ENCODE results near the gene GRAMD2B. TPM values are rescaled to one million over a fixed set of nuclear protein-coding genes. Genes with fewer than 3 reads are reported as not detected.

GRAMD2B gene
- total and polyA plus RNA-seq, 2 of the 8 experiments (the other 6 are each of a cell fraction or from before 2014, with no cell fraction given) = 6.4 to 9.4 TPM

DNA sequence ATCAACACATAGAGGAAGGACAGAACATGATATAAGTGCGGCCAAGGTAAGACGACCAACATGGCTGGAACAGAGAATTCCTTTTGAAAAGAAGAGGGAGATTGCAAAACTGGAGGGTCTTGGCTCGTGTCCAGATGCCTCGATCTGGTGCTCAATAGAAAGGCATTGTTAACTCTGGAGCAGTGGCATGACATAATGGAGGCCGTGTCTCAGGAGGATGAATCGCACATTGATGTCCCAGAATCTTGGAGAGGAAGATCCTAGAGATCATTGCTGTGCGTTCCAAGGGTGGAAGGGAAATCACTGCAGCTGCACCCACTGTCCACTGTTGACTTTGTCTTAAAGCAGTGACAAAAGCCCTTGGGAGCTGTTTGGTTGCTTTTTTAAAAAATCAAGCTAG is 30.9 kb downstream of the GRAMD2B start:
- Histone ChIP-seq H4K91ac (replicated peaks; ENCODE audit: insufficient read length, low read length) (no peak overlapping the region), H3K9me3 (ENCODE audit: insufficient read depth in 2 of 2, low read depth in 1 of 2, low read length in 1 of 2) (no peaks in the 10 kb centered on the region), H4K5ac (ENCODE audit: insufficient read length, low read depth, low read length) (no peak overlapping the region), H3K14ac (ENCODE audit: insufficient read length) (no peak overlapping the region), H3K79me1 (ENCODE audit: low read depth, low read length) (peaks cover 3% of the 10 kb centered on the region; the same call in 1 of the 2 replicates), H3K4ac (replicated peaks; ENCODE audit: insufficient read length, low read depth, low read length) (no peak overlapping the region), H2BK120ac (replicated peaks; ENCODE audit: low read depth, low read length) (no peak overlapping the region), H2AK5ac (ENCODE audit: low read depth, low read length) (no peak overlapping the region), H3K4me2 (ENCODE audit: insufficient read depth in 1 of 2, low read depth in 2 of 2, low read length in 2 of 2) (no peak overlapping the region), H3K4me3 (ENCODE audit: extremely low read depth in 1 of 4, insufficient read depth in 2 of 4, low read depth in 3 of 4, low read length in 4 of 4) (no peak overlapping the region), H3K79me2 (ENCODE audit: control insufficient read depth in 1 of 2, insufficient read depth in 2 of 2, low read length in 2 of 2) (no peaks in the 10 kb centered on the region), H2AFZ (ENCODE audit: low read length) (no peak overlapping the region), H3K18ac (ENCODE audit: extremely low read depth, low read length) (no peak overlapping the region), H2BK20ac (ENCODE audit: low read length) (no peak overlapping the region), H3K23me2 (ENCODE audit: low read depth, low read length) (no peaks in the 10 kb centered on the region), H2BK12ac (ENCODE audit: low read depth, low read length) (no peak overlapping the region), H2BK15ac (ENCODE audit: low read length) (no peak overlapping the region), H3K27ac (ENCODE audit: low read depth, low read length) (no peak overlapping the region), H3K23ac (ENCODE audit: insufficient read length) (no peak overlapping the region), H2BK5ac (ENCODE audit: low read depth, low read length) (no peak overlapping the region), H4K20me1 (replicated peaks in 1 of 2; ENCODE audit: control insufficient read depth in 1 of 2, insufficient read depth in 2 of 2, low read length in 2 of 2) (no peaks in the 10 kb centered on the region), H3K56ac (replicated peaks; ENCODE audit: insufficient read length, low read depth, low read length) (no peak overlapping the region), H3K4me1 (replicated peaks in 1 of 4; ENCODE audit: control insufficient read depth in 3 of 4, insufficient read depth in 4 of 4, low read length in 3 of 4) (no peaks in the 10 kb centered on the region), H3K27me3 (replicated peaks in 1 of 4; ENCODE audit: control insufficient read depth in 3 of 4, extremely low read depth in 1 of 4, insufficient read depth in 3 of 4, low read length in 3 of 4) (no peaks in the 10 kb centered on the region), H3K9ac (replicated peaks in 1 of 4; ENCODE audit: extremely low read depth in 1 of 4, low read depth in 3 of 4, low read length in 3 of 4) (no peak overlapping the region), H4K8ac (ENCODE audit: extremely low read depth, insufficient read depth, low read length) (no peak overlapping the region), H3K36me3 (ENCODE audit: control insufficient read depth in 2 of 4, insufficient read depth in 4 of 4, low read length in 3 of 4) (peaks cover 0 to 4% (median 0%) of the 10 kb centered on the region in 4 experiments; a peak in 2 of 8 replicates)
- TF ChIP-seq SIX5 (IDR thresholded peaks at IDR 0.05; ENCODE audit: low read depth, low read length) = no peak
- no peak for TF ChIP-seq YY1 (IDR thresholded peaks at IDR 0.05; ENCODE audit: low read depth, low read length)
- TF ChIP-seq PHF8 (conservative IDR thresholded peaks at IDR 0.05; ENCODE audit: low read depth, low read length) = no peak
- no peak for TF ChIP-seq RBBP5 (IDR thresholded peaks at IDR 0.05; ENCODE audit: borderline replicate concordance, low read depth, low read length)
- no peak for TF ChIP-seq SIN3A (conservative IDR thresholded peaks at IDR 0.05 in 1 of 2, IDR thresholded peaks at IDR 0.05 in 1 of 2; ENCODE audit: low read depth in 1 of 2, low read length in 2 of 2)
- no peak for TF ChIP-seq GTF2F1 (IDR thresholded peaks at IDR 0.05; ENCODE audit: borderline replicate concordance, low read depth, low read length)
- TF ChIP-seq SP1 (IDR thresholded peaks at IDR 0.05; ENCODE audit: low read depth, low read length) = no peak
- no peak for TF ChIP-seq CTBP2 (IDR thresholded peaks at IDR 0.05; ENCODE audit: borderline replicate concordance, insufficient read depth, insufficient read length, low read length)
- no peak for TF ChIP-seq CHD1 (IDR thresholded peaks at IDR 0.05; ENCODE audit: low read depth, low read length)
- no peak for TF ChIP-seq CEBPB (IDR thresholded peaks at IDR 0.05; ENCODE audit: low read depth, low read length)
- no peak for TF ChIP-seq NRF1 (IDR thresholded peaks at IDR 0.05; ENCODE audit: low read depth, low read length)
- no peak for TF ChIP-seq FOSL1 (IDR thresholded peaks at IDR 0.05; ENCODE audit: insufficient read depth, low read depth, low read length)
- no peak for TF ChIP-seq ASH2L (IDR thresholded peaks at IDR 0.05; ENCODE audit: low read length)
- TF ChIP-seq, protein P1, sequence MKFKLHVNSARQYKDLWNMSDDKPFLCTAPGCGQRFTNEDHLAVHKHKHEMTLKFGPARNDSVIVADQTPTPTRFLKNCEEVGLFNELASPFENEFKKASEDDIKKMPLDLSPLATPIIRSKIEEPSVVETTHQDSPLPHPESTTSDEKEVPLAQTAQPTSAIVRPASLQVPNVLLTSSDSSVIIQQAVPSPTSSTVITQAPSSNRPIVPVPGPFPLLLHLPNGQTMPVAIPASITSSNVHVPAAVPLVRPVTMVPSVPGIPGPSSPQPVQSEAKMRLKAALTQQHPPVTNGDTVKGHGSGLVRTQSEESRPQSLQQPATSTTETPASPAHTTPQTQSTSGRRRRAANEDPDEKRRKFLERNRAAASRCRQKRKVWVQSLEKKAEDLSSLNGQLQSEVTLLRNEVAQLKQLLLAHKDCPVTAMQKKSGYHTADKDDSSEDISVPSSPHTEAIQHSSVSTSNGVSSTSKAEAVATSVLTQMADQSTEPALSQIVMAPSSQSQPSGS (IDR thresholded peaks at IDR 0.05; ENCODE audit: low read length) = no peak
- ChIA-PET POLR2A (ENCODE audit: partially characterized antibody) (no interaction called here), CTCF (ENCODE audit: partially characterized antibody) (no interaction called here)
- WGBS, 2 experiments (ENCODE audit: extremely low coverage in 1 of 2, insufficient coverage in 1 of 2, insufficient read length in 1 of 2, insufficient replicate concordance in 2 of 2, low coverage in 1 of 2, low lambda C conversion rate in 2 of 2, missing lambda C conversion rate in 1 of 2) = 93% methylated on average over 7 of the region's 7 CpGs; no CpG with 5 or more reads in 1 of the 2 experiments
- DNase-seq (ENCODE audit: low read depth in 1 of 2, low spot score in 2 of 2) (no peak), FAIRE-seq (no peak)

Measured in H1 (cell line).